NOMO-1 treated with DMSO at 0.1 percent for 48 hours (cell line): ENCODE measurements around the gene EIF1.
A peak's percentile ranks its signal among the peaks of the same experiment; 100 is the strongest.
"Not testable (repeated sequence)": the region's sequence is repeated elsewhere in the genome, so short reads cannot be mapped to it uniquely, and the experiment has no call there.

ENCODE experiments used
- DNase-seq: peaks from one replicate; lab custom pipeline; 2025; ENCODE audit not compliant: unreplicated experiment; lab: John Stamatoyannopoulos, UW

The EIF1 gene

GRCh38 chr17:41688641-41689496 lies at the start of gene EIF1:
Gene EIF1 (plus strand): TSS chr17:41688885. CDS start chr17:41689039, 154 bp downstream.
- peak; percentile 99 for DNase-seq

DNA sequence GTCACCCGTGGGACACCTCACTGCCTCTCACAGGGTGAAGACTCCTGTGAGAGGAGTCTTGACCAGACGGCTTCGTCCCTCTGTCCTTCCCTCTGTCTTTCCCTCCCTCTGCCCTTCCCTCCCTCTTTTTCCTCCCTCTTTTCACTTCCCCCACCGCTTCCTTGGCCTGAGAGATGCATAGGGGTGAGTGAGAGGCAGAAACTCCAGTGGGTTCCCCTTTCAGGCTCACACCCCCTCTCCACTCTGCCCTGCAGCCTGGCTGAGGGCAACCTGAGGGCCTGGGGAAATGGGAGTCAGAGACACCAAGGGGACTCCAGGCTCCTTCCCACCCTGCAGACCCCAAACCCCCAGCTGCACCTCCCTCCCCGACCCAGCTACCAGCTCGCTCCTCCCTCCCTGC lies 49.7 kb upstream of the EIF1 start:
- DNase-seq: no peak

DNA sequence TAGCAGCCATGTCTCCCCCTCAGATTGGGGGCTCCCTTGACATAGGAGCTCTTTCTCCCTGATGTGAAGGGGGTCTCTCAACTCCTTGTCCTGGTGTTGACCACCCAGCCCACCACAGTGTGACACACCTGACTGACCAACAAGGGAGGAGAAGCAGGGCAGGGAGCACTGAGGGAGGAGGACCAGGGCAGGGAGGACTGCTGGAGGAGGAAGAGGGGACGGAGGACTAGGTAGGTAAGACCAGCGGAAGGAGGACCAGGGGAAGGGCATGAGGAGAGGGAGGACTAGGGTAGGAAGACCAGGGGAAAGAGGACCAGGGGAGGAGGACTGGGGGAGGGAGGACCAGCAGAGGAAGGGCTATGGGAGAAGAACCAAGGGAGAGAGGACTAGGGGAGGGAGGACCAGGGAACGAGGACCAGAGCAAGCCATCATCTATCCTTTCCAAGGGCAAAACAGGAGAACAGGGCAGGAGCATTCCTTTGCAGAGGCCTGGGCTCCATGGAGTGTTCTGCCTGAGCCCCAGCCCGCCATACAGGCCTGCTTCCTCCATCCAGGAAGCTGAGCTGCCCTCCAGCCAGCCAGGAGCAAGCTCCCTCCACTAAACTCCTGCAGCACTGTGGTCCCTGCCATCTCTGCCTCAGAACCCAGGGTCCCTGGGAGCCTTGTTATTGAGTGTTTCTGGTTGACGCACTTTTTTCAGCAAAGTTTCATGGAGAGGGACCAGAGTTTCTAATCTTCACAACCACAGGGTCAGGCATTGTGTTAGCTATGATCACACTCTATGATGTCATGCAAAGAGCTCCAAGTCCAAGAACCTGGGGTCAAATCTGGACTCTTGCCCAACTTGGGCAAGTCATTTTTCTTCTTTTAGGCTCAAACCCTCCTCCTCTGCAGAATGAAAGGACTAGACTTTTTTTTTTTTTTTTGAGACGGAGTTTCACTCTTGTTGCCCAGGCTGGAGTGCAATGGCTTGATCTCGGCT lies 48.9 kb upstream of the EIF1 start:
- DNase-seq: no peak

GRCh38 chr17:41640596-41640995 lies 48.1 kb upstream of the EIF1 start:
- DNase-seq: not testable (repeated sequence)

DNA sequence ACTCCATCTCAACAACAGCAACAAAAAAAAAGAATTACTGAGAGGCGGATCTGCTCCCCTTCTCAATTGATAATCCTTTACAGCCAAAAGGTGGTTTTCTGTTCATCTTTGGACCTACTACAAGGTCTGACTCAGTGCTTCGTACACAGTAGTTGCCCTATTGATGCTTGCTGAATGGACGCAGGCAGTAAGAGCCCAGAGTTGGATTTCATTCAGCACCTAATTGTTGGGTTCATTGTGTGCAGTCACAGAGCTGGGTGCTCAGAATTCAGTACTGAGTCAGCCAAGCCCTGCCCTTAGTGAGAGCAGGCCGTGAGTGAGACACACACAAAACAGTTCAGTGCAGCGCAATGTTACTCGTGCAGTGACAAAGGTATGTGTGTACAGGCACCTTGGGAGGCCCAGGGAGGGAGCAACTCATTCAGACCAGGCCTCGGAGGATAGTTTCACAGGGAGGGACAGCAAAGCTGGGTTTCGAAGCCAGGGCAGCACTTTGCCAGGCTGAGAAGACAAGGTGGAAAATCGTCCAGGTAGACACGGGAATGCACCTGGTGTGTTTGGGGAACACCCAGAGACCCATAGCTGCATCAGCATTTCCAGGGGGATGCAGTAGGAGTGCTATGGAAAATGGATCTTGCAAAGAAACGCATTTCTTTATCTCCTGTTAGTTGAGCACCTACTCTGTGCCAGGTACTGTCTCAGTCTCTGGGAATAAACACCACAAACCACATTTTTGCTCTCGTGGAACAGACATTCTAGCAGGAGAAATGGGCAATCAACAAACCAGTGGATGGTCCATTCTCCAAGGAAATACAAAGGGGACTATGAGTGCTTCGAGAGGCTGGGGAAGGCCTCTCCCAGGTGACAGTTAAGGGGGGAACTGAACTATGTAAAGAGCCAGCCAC lies 46.2 kb upstream of the EIF1 start:
- no peak for DNase-seq

DNA sequence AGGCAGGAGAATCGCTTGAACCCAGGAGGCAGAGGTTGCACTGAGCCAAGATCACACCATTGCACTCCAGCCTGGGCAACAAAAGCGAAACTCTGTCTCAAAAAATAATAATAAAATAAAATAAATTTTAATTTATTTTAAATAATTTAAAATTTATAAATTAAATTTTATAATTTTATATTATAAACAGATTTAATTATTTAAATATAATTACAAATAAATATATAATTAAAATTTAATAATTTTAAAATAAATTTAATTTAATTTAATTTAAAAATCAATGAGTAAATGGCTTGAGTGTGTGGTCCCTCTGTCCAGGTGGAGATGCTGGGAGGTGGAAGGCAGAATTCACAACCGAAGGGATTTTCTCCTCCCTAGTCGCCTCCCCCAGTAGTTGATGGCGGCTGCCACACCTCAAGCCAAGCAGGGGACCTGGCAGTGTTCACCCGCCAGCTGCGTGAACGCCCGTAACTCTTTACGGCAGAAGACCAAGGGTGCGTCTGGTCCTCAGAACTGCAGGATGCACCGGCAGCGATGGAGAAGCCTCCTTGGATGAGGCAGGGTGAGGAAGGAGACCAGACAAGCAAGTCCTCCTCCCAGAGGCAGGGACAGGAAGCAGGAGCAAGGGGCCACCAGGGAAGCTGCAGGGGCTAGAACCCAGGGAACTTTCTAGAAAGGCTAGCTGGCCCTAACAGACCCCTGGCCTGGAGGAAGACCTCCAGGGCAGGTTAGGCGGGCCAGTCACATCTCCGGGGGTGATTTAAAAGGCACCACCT lies 41.5 kb upstream of the EIF1 start:
- DNase-seq: no peak

- DNase-seq: peak; percentile 65
These were observed 40.7 kb upstream of the EIF1 start for GRCh38 chr17:41647940-41648410.

- peak; percentile 60 for DNase-seq
These were observed 40.1 kb upstream of the EIF1 start for GRCh38 chr17:41648411-41649195.

DNA sequence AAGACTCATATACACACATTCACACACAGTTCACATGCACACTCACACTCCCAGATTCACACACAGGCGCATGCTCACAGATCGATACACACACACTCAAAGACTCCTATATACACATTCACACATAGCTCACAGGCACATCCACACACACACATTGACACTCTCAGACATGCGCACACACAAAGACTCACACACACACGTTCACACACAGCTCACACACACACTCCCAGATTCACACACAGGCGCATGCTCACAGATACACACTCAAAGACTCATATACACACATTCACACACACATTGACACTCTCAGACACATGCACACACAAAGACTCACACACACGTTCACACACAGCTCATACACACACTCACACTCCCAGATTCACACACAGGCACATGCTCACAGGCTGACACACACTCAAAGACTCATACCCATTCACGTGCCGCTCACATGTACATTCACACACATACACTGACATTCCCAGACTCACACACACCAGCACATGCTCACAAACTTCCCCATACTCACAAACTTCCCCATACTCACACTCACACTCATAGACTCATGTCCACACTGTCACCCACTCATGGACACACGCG lies 38.7 kb upstream of the EIF1 start:
- no peak for DNase-seq

- DNase-seq: no peak
These were observed 37.7 kb upstream of the EIF1 start for GRCh38 chr17:41650794-41651624.

- DNase-seq: no peak
These were observed 36.8 kb upstream of the EIF1 start for GRCh38 chr17:41651625-41652460.

DNA sequence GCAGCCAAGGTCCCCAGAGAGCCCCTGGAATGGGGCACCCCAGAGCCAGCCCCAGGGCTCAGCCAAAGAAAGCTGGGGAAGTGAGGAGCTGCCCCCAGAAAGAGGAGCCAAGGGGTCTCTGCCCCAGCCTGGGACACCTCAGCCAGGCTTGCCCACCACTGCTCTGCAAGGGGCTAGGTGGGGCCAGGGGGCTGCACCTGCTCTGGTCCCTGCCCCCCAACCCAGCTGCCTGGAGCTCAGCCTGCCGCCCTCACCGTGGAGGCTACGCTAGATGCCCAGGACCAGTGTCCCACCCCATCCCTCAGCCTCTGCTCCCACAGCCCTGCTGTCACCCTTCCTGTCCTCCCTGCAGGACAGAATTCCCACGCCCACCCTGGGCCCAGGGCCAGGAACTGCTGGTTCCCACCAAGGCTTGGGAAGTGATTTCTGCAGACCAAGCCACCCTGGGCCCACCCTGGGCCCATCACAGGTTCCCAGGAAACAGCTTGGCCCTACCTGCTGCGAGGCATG lies 36.2 kb upstream of the EIF1 start:
- DNase-seq: no peak

DNA sequence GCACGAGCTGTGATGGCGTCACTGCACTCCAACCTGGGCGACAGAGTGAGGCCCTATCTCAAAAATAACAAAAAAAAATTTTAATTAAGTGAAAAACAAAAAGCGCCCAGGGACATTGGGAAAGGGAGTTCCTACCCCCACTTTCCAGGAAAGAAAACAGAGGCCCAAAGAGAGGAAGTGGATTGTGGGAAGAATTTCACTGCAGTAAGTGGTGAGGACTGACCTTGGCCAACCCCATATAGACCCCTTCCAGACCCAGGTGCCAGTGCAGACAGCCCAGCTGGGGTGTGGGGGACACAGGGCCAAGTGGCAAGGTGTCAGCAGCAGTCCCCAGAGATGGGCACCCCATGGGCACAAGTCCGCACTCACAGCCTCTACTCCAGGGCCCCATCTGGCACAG lies 35.3 kb upstream of the EIF1 start:
- DNase-seq: no peak

DNA sequence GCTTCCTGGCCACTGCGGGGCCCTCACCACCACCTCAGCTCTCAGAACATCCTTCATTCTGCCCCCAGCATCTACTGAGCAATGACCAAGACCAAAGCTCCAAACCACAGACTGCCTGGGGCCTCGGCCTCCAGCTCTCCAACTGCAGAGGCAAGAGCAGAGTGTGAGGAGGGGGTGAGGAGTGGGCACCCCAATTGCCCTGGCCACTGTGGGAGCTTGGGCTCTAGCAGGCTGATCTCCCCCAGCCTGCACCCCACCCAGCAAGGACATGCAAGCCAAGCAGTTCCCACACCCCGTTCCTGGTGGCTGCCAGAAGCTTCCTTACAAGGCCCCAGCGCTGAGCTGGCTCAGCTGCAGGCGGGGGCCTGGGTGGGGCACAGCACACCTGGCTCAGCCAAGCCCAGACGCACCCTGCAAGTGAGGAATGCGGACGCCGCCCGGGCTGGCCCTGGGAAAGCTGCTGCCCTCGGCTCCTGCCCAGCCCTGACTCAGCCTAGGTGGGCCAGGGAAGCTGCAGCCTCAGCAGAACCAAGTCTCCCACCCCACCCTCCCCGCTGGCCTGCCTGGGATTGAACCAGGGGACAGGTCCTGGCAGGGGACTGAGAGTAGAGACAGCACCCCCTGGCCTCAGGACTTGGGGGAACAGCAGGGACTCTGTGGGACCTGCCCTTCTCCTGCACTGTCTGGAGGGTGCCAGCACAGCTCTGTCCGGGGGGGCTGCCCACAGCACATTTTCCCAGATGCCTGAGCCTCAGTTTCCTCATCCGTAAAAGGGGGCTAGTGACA lies 34.6 kb upstream of the EIF1 start:
- no peak for DNase-seq

DNA sequence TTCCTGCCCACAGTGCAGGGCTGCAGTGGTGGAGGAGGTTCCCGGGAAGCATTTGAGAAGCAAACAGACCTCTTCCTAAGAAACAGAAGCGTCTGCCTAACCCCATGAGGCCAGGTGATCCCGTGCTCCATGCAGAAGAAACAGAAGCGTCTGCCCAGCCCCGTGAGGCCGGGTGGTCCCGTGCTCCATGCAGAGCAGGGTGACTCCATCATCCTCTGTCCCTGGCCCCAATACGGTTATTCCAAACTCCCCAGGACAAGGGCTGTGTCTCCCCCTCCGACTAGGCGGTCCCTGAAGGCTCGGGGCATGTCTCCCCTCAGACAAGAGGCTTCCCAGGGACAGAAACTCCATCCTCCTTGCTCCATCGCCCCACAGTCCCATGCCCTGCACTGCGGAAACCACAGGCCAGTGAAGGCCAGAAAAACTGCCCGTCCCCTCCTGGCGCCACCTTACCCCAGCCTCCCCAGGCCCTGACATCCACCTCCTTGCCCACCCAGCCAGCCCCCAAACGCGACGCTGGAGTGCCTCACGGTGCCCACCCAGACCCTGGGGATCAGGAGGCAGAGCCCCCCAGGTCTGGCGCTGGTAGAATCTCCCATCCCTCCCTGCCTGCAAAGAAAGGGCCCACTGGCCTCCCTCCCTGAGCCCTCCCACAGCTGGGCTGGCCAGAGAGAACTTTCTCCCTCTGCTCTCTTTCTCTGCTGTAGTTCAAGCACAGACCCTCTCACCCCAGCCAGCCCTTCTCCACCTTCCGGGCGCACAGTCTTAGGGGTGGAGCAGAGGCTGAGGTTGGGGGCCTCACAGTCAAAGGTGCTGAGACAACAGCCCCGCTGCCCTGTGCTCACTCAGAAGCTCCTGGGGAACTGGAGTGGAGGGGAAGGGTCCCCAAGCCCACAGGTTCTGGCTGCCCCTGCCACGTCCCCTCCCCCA lies 33.7 kb upstream of the EIF1 start:
- no peak for DNase-seq
